NCI-H1105 (cell line): ENCODE data around the gene RFC2.
A peak's percentile ranks its signal among the peaks of the same experiment; 100 is the strongest.

Experiments
- DNase-seq: peaks from one replicate; lab custom pipeline; 2025; lab: John Stamatoyannopoulos, UW

RFC2 gene

DNA sequence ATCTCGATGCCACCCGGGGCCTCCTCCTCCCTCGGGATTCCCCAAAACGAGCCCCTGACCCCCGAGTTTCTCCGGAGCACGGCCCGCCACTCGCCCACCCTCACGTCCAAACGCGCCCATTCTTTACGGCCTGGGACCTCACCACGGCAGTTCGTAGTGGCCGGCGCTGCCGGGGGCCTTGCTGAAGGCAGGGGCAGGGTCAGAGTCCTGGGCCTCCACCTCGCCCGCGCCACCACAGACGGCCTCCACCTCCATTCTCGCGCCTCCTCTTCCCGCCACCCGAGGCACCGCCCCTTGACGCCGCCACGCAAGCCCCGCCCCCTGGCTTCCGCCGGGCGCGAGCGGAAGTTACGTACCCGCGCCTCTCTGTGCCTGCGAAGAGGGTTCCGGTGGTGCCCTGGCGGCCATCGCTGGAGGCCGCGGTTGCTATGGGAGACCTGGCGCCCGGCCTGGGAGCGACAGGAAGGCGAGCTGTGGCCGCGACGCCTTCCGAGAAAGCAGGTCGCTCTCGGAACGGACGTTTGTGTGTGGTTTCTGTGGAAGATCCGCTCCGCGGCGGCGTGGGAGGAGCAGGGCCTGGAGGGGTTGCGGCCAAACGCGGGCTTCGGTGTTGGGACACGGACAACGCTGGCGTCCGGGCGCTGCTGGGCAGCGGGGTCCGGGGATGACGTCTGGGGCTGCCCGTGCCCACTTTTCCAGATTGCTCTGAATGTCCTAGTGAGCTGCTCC lies at the start of gene RFC2:
RFC2 (minus strand) TSS at position 271 of the 729 bp plus-strand sequence; CDS start at position 255, 16 bp downstream.
- DNase-seq, result peak; percentile 88

DNA sequence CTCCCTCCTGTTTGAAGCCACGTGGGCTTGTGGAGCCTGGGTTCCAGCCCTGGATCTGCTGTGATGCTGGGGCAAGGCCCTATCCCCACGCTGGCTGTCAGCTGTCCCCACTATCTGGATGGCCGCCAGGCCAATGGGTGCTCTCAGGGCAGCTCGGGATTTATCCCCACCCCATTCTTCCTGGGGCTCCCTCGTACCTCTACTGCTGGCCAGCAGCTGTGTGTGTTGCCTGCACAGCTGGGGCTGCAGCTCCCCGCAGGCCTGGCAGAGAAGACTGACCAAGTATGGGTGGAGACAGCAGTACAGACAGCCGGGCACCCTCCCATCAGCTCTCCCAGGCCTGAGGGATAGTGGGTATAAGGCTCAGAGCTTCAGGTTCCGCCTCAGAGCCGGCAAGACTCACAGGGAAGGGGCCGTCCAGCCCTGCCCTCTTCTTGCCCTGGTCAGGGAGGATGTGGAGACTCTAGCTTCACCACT lies 48.6 kb upstream of the RFC2 start:
- DNase-seq, result no peak

DNA sequence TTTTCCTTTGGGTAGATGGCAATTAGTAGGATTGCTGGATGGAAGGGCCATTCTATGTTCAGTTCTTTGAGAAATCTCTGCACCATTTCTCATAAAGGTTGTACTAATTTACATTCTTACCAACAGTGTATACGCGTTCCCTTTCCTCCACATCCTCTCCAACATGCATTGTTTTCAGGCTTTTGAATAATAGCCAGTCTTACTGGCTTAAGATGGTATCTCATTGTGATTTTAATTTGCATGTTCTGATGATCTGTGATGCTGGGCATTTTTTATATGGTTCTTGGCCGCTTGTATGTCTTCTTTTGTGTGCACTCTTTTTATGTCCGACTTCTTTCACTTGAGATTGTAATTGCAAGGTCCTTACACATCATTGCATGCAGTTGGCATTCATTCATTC lies 46.7 kb upstream of the RFC2 start:
- no peak for DNase-seq

DNA sequence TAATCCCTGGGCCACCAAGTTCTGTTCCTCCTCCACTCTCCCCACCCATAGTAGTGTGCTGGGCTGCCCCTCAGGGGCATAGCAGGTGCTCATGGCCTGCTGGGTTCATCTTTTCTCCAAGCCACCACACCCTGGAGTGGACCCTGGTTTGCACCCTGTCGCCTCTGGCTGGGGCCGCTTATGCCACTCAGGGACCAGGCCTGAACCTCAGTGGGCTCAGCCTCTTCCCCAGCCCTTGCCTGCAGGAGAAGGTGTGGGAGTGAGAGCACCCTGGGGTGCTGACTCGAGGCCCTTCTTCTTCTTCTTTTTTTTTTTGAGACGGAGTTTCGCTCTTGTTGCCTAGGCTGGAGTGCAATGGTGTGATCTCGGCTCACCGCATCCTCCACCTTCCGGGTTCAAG lies 45.2 kb upstream of the RFC2 start:
- no peak for DNase-seq

DNA sequence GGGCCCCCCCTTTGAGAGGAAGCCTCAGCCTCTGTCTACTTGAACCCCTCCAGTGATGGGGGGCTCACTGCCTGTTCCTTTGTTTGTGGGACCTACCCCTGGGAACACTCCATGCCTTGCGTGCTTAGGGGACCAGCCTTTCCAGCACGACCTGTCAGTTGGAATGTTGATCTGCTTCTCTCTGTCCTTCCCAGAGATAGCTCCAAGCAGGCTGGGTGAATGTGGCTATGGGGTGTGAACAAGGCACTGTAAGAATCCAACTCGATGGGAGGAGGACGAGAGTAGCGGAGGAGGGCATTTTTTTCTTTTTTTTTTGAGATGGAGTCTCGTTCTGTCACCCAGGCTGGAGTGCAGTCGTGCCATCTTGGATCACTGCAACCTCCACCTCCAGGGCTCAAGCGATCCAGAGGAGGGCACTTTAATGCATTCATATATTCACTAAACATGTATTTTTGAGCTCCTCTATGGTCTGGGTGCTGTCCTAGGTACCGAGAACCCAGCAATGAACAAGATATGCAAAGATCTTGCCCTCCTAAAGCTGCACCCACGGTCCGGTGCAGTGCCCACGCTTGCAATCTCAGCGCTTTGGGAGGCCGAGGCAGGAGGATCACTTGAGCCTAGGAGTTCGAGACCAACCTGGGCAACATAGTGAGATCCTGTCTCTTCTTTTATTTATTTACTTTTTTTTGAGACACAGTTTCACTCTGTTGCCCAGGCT lies 43.5 kb upstream of the RFC2 start:
- no peak for DNase-seq

DNA sequence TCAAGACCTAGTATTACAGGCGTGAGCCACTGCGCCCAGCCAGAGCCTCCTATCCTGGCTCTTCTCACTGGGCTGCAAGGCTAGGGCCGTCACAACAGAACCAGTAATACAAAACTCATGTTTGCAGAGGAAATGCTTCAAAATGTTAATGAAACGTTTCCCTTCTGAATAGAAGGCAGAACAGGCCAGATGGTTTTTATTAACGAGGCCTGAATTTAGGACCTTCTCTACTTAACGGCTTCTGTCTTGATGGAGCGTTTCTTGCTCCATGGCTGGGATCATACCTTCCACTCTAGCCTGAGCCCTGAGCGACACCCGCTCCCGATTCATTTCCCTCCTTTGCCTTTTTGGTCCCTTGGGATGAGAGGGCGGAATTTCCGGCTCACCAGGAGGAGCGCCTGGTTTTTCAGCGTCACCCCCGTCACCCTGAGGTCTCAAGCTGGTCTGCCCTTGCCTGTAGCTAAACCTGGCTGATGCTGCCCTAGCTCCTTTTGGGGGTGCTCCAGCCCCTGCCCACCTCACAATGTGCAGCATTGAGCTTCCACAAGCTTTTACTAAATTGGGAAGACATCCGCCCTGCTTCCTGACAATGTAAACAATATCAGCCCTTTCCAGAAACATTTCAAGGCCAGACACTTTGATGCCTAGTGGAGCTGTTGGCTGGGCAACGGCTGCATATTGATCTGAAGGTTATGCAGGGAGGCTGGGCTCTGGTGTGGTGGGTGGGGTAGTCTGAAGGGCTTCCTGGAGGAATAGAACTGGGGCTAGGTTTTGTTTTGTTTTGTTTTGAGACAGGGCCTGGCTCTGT lies 40.2 kb upstream of the RFC2 start:
- DNase-seq, result no peak

DNA sequence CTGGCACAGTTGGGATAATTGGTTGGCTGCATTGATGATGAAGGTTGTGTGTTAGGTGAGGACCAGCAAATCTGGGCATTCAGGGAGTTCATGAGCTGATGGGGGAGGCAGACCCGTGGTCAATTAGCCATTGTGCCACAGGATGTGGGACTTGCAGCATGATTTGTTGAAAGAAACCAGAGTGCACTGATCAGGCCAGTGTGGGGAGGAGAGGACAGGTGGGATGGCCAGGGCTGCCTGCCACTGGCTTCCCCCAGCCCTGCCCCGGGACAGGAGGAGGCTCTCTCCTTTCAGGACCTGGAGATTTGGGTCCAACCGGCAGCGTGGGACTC lies 39.3 kb upstream of the RFC2 start:
- DNase-seq, result no peak

DNA sequence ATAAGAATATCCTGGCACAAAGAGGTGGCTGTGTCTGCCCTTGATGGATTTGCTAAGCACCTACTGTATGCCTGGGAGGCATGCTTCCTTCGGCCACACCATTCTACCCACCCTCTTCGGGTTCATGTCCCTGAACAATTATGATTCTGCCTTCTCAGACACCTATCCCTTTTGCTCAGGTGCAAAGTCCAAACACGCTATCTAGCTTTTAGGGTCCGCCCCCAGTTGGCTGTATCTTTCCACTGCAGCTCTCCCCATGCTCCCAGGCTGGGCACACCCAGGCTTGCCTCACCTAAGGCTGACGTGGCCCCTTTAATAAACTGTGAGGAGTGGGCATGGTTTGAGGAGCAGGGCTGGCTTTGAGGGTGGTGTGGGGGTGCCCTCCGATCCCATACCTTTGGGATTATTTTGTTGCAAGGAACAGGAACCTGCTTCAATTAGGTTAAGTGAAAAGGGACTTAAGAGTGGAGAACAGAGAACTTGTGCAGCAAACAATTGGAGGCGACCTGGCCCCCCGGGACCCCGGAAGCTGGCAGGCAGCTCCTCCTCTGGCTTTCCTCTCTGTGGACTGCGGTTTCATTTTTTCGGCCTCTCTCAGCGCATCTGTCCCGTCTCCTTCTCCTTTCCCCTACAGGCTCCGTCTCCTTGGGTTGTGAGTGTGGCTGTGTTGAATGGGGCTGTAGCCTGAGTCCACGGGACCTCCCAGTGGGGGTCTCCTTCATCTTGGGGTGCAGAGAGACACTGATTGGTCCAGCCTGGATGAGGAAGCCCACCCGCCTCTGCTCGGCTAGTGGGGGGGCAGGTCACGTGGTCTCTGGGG lies 38.8 kb upstream of the RFC2 start:
- no peak for DNase-seq

DNA sequence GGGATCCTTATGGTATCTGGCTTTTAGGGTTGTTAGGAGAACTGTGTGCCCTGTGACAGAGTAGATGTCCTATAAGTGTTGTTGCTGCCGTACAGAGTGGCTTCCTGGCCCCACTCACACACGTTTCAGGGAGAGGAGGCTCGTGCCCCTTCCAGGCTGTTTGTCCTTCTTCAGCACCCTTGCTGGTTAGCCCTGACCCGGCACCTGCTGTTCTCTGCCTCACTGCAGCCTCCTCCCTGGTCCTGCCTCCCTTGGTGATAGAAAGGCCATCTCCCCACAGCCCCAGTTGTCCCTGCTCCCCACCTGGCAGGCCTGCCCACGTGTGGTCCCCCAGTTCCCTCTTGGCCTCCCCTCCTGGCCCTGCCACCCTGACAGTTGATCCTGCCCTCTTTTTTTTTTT lies 37.3 kb upstream of the RFC2 start:
- no peak for DNase-seq

DNA sequence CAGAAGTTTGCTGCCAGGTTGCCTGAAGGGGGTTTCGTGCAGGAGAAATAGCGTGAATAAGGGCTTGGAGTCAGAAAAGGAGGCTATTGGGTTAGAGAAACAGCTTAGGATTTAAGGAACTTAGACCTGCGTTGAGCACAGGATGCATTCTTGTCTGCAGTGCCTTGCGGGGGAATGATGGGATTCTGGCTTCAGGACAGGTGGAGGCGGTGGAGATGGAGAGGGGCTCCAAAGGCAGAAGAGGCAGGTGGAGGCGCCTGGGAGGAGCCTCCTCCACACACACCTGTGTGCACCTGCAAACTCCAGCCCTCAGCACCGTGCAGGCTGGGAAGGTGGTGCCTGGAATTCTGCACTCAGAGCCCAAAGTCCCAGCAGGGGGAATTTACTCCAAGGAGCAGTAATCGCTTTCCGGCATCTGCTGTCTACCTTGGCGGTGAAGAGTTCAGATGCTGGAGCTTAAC lies 36.8 kb upstream of the RFC2 start:
- peak; percentile 17 for DNase-seq

DNA sequence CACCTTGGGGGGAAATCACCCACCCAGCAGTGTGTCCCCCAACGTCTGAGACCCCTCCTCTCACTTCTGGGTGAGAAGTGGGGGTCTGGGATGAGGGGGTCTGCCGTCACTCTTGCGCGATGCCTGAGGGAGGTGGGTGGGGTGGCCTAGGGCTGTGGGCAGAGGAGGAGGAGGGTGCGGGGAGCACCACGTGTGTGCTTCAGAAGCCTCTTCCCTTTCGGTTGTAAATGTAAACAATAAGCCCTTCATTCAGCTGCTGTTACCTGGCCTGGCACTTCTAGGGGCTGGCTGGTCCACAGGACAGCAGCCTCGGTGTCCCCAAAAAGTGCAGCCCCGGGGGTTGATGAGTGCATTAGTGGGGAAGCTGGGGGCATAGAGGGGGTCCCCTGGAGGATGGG lies 36.4 kb upstream of the RFC2 start:
- peak; percentile 37 for DNase-seq

DNA sequence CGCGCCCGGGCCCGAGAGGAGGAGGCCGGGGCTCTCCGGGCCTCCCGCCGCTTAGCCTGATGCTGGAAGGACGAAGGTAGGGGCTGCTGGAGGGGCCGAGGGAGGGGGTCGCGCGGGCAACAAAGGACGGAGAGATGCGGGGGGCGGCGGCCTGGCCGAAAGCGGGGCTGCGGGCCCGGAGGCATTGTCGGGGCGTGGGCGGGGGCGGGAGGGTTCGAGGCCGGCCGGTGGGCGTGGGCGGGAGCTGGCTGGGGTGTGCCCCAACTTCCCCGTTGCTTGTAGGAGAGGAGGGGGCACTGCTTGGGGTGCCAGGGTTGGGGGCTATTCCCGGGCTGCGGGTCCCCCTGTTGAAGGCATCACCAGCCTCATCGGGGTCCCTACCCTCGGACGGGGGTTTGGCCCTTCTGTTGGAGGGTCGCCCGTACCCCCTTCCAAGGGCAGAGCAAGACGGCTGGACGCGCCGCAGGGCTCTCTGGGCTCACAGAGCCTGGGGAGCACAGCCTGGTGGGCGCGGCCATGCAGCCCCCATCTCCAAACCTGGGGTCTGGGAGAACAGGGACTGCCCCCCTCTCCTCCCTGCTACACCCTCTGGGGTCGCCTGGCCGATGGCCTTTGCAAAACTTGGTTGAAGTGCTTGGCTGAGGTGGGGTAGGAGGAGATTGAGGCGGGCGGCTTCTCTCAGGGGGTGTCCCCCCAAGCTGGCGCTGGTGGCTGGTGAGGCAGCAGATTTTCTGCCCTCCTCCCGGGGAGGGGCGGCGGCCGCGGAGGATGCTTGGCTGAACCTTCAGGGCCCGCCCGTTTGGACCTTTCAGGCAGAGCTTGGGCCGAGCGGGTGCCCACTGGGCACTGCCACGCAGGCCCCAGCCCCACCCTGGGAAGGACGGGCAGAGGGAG lies 35.7 kb upstream of the RFC2 start:
- DNase-seq, result peak; percentile 6

DNA sequence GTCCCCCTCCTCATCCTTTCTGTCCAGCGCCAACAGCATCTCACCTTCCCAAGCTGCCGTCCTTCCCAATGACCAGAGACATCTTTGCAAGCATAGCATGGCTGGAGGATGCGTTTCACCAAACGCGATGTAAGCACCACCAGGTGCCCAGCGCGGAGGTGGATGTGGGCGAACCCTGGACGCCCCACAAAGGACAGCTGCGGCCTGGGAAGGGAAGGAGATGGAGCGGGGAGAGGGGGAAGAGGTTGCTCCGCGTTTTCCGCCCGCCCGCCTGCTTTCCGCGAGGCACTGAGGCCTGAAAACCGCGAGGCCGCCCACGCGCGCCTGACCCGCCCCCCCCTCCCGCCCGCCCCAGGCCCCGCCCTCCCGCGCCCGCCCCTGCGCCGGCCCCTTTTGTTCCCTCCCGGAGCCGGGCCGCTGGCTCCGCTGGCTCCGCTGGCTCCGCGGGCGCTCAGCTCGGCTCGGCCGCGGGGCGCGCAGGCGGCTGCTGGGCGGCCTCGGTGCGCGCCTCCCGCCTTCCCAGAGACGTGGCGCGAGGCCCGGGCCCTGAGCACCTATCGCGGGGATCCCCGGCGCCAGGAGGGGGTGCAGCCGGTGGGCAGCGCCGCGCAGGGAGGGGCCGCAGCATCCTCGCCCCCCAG lies 34.9 kb upstream of the RFC2 start, which contains the start of gene CLIP2:
CLIP2 (plus strand) TSS at position 390 of the 641 bp plus-strand sequence. CDS start 28,140 bp downstream, outside the sequence.
- DNase-seq, result peak; percentile 75

DNA sequence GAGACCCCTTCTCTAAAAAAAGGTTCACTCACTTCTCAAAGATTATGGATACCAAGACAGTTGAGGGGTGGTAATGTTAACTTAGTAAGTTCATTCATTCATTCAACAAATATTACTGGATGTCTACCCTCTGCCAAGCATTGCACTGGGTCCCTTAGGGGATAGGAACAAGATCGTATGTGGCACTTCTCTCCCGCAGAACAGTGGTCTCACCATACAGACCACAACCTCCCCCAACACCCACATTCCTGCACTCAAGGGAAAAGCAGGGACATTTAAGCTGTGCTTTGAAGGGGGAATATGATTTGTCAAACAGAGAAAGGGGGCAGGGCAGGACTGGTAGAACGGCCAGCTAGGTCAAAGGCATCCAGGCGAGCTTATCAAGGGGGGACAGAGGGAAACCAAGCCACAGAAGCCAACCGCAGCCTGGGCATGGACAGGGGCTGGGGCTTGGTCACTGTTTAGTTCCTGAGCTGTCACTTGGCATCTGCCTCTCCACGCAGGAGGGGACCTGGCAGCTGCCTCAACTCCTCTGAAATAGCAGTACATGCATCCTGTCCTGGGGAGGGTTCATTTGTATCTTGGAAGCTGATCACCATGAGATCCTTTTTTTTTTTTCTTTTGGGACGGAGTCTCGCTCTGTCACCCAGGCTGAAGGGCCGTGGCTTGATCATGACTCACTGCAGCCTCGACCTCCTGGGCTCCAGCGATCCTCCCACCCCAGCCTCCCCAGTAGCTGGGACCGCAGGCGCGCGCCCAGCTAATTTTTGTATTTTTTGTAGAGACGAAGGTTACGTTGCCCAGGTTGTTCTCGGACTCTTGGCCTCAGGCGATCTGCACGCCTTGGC lies 34.1 kb upstream of the RFC2 start:
- DNase-seq, result no peak

DNA sequence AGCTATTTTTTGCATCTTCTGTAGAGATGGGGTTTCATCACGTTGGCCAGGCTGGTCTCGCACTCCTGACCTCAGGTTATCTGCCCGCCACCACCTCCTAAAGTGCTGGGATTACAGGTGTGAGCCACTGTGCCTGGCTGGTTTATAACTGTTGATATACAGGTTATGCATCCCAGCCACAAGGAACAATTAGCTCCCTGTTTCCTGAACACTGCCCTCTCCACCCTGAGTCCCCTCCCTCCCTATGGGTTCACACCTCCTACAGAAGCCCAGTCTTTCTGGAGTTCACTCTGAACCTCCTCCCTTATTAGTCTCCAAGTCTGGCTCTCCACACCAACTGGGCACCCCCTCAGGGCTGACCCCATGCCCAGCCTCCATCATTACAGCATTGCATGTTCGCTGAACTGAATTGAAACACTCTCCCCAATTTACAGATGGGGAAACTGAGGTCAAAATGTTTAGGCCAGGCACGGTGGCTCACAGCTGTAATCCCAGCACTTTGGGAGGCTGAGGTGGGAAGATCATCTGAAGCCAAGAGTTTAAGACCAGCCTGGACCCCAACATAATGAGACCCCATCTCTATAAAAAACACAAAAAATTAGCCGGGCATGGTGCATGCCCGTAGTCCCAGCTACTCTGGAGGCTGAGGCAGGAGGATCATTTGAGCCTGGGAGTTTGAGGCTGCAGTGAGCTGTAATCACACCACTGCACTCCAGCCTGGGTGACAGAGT lies 33.3 kb upstream of the RFC2 start:
- no peak for DNase-seq

DNA sequence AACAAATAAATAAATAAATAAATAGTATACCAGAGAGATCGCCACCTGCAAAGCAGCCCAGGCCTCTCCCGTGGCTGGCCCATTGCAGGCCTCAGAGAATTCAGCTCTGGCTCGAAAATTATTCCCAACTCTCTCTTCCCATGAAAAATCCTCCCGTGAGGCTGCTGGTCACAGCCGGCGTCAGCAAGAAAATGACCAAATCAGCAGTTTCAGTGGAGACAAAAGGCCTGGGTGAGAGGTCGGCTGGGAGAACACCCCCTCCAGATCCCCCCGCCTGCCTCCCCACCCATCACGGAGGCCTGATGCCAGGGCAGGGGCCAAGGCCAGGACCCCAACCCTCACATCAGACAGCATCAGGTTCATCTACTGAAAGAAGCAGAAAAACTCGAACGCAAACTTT lies 31.9 kb upstream of the RFC2 start:
- no peak for DNase-seq

DNA sequence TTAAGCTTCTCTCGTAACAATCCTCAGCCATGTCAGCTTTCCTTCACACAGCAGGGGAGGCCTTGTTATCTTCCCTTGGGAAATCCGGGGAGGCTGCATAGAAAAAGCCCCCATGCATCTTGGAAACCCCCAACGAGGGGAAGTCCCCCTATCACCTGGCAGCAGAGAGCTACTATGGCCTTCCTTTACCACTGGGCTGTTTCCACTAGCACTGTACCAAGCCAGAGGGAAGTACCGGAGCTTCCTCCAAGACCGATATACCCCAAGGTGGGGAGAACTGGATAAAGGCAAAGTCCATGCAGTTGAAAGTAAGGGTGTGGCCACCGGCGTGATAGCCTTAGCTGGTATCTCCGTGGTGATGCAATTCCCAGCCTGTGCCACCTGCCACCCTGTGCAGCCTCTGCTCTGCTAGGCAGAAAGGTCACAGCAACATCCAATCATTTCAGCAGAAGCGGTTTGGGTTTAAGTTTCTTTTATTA lies 30.6 kb upstream of the RFC2 start:
- no peak for DNase-seq

DNA sequence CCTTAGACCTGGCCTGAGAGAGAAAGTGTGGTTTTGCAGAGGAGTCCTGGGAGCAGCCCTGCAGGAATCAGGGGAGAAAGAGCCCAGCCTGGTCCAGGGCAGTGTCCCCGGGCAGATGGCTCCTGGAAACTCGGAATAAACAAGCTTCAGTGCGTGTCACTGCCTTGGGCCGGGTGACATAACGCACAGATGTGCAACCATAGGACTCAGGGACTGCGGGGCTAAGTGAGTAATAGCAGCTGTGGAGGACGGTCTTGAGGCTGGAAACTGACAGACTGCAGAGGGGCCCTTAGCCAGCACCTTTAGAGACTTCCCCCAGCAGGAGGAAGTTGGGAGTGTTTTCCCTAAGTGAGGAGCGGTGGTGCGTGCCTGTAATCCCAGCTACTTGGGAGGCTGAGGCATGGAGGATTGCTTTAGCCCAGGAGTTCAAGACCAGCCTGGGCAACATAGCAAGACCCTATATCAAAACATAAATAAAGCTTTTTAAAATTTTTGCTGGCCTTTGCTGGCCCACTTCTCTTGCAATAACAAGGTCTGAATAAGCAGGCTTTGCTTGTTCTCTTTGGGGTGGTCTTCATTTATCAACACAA lies 29.8 kb upstream of the RFC2 start:
- DNase-seq, result no peak
